ENCODE results near the gene SPAG5. TPM values are rescaled to one million over a fixed set of nuclear protein-coding genes. Genes with fewer than 3 reads are reported as not detected.

Gene SPAG5
- total RNA-seq, 3 donors from 2014 or later, result 3.3 to 5.8 (median 4.1) TPM

GRCh38 chr17:28536532-28537218 is 62.1 kb downstream of the SPAG5 start:
- no peak for DNase-seq (ENCODE audit: low spot score in 2 of 2)
- H3K27me3 ChIP-seq, result no peaks in the 10 kb centered on the region
- no peak for TF ChIP-seq POLR2AphosphoS5 (IDR thresholded peaks at IDR 0.05)
- no peak for TF ChIP-seq POLR2A (IDR thresholded peaks at IDR 0.05)
- TF ChIP-seq CTCF (IDR thresholded peaks at IDR 0.05), result no peak
- H3K36me3 ChIP-seq, result no peaks in the 10 kb centered on the region
- intact Hi-C loops (cut with DNase I; ENCODE audit: low total_unique reads), result no loop called here
- no peaks in the 10 kb centered on the region for H3K9me3 ChIP-seq
- H3K4me3 ChIP-seq, result no peak overlapping the region
- H3K27ac ChIP-seq, result no peak overlapping the region
- H3K4me1 ChIP-seq, result no peaks in the 10 kb centered on the region

- Histone ChIP-seq H3K9me3 (no peaks in the 10 kb centered on the region), H3K4me3 (no peak overlapping the region), H3K27me3 (no peaks in the 10 kb centered on the region), H3K27ac (no peak overlapping the region), H3K4me1 (no peaks in the 10 kb centered on the region), H3K36me3 (no peaks in the 10 kb centered on the region)
- intact Hi-C loops (cut with DNase I; ENCODE audit: low total_unique reads), result no loop called here
- TF ChIP-seq CTCF (IDR thresholded peaks at IDR 0.05) (no peak), POLR2AphosphoS5 (IDR thresholded peaks at IDR 0.05) (no peak), POLR2A (IDR thresholded peaks at IDR 0.05) (no peak)
- no peak for DNase-seq (ENCODE audit: low spot score in 2 of 2)
These were observed 64.0 kb downstream of the SPAG5 start for GRCh38 chr17:28534740-28535375.

- Histone ChIP-seq H3K9me3 (no peaks in the 10 kb centered on the region), H3K36me3 (no peaks in the 10 kb centered on the region)
These were observed 65.6 kb downstream of the SPAG5 start for GRCh38 chr17:28533091-28533807.

GRCh38 chr17:28532050-28532960 is 66.5 kb downstream of the SPAG5 start:
- H3K27ac ChIP-seq, result no peak overlapping the region
- intact Hi-C loops (cut with DNase I; ENCODE audit: low total_unique reads), result no loop called here
- no peak for TF ChIP-seq POLR2AphosphoS5 (IDR thresholded peaks at IDR 0.05)
- TF ChIP-seq POLR2A (IDR thresholded peaks at IDR 0.05), result no peak
- no peak for TF ChIP-seq CTCF (IDR thresholded peaks at IDR 0.05)

More at GRCh38 chr17:28533091-28533807, 65.6 kb downstream of the SPAG5 start:
- intact Hi-C loops (cut with DNase I; ENCODE audit: low total_unique reads), result no loop called here
- Histone ChIP-seq H3K27me3 (no peaks in the 10 kb centered on the region), H3K4me3 (no peak overlapping the region), H3K27ac (no peak overlapping the region), H3K4me1 (no peaks in the 10 kb centered on the region)
- no peak for DNase-seq (ENCODE audit: low spot score in 2 of 2)
- TF ChIP-seq CTCF (IDR thresholded peaks at IDR 0.05), result no peak
- no peak for TF ChIP-seq POLR2A (IDR thresholded peaks at IDR 0.05)
- TF ChIP-seq POLR2AphosphoS5 (IDR thresholded peaks at IDR 0.05), result no peak

More at GRCh38 chr17:28532050-28532960, 66.5 kb downstream of the SPAG5 start:
- no peak for DNase-seq (ENCODE audit: low spot score in 2 of 2)
- Histone ChIP-seq H3K27me3 (no peaks in the 10 kb centered on the region), H3K4me3 (no peak overlapping the region), H3K4me1 (peaks cover 0 to 4% of the 10 kb centered on the region in 2 donors), H3K36me3 (no peaks in the 10 kb centered on the region), H3K9me3 (no peaks in the 10 kb centered on the region)
